GM23338 (cell line): Measurements from ENCODE around the gene AVPR2. TPM values are rescaled to one million over a fixed set of nuclear protein-coding genes. Genes with fewer than 3 reads are reported as not detected.

ENCODE experiments used
- ATAC-seq: fragments of 200-7000 bp; cut with Tn5 transposase; 3 replicates; pipeline ENCODE4 v1.9.1; 2020
- DNase-seq: peaks from one replicate; pipeline ENCODE4 v3.0.0-alpha.2; 2015; ENCODE audit warnings: low spot score
- H2AFZ ChIP-seq: fragments of 200-600 bp; sonication (generic); 2 replicates; pipeline ENCODE4 v1.8.0; 2016; ENCODE audit warnings: antibody characterized with exemption, mild to moderate bottlenecking, moderate library complexity
- H3F3A ChIP-seq: fragments of 200-600 bp; sonication (generic); replicated peaks from 2 replicates; pipeline ENCODE4 v1.8.0; 2017; ENCODE audit warnings: antibody characterized with exemption, mixed run types, low read depth
- H3K27ac ChIP-seq: fragments of 200-600 bp; sonication (generic); 2 replicates; pipeline ENCODE4 v1.6.1; 2016; ENCODE audit warnings: low read depth
- H3K27me3 ChIP-seq: fragments of 200-600 bp; sonication (generic); 2 replicates; pipeline ENCODE4 v1.8.0; 2016; ENCODE audit warnings: mild to moderate bottlenecking, mixed run types, moderate library complexity; ENCODE audit not compliant: insufficient read depth
- H3K36me3 ChIP-seq: fragments of 200-600 bp; sonication (generic); 2 replicates; pipeline ENCODE4 v1.8.0; 2016; ENCODE audit warnings: mild to moderate bottlenecking; ENCODE audit not compliant: insufficient read depth
- H3K4me1 ChIP-seq: fragments of 200-600 bp; sonication (generic); 2 replicates; pipeline ENCODE4 v1.8.0; 2016; ENCODE audit warnings: mild to moderate bottlenecking, moderate library complexity; ENCODE audit not compliant: insufficient read depth
- H3K4me2 ChIP-seq: fragments of 200-600 bp; sonication (generic); 2 replicates; pipeline ENCODE4 v1.7.1; 2017; ENCODE audit warnings: mixed run types
- H3K4me3 ChIP-seq: fragments of 200-600 bp; sonication (generic); 2 replicates; pipeline ENCODE4 v1.6.1; 2016; ENCODE audit warnings: mixed run types
- H3K79me2 ChIP-seq: fragments of 200-600 bp; sonication (generic); replicated peaks from 2 replicates; pipeline ENCODE4 v1.8.0; 2017; ENCODE audit warnings: mild to moderate bottlenecking; ENCODE audit not compliant: insufficient read depth
- H3K9me2 ChIP-seq: fragments of 200-600 bp; sonication (generic); 2 replicates; pipeline ENCODE4 v1.8.0; 2017; ENCODE audit not compliant: insufficient read depth
- H4K20me1 ChIP-seq: fragments of 200-600 bp; sonication (generic); replicated peaks from 2 replicates; pipeline ENCODE4 v1.8.0; 2017; ENCODE audit warnings: mild to moderate bottlenecking; ENCODE audit not compliant: insufficient read depth
- H3K27ac Mint-ChIP-seq: 2 replicates; pipeline ENCODE4 v1.8.0; 2020; ENCODE audit warnings: inconsistent platforms, mild to moderate bottlenecking, moderate library complexity, mixed read lengths
- H3K27me3 Mint-ChIP-seq: 3 replicates; pipeline ENCODE4 v1.8.0; 2022; ENCODE audit warnings: low read depth, mild to moderate bottlenecking, moderate library complexity, mixed read lengths, inconsistent platforms; ENCODE audit not compliant: insufficient read depth, poor library complexity
- H3K36me3 Mint-ChIP-seq: 3 replicates; pipeline ENCODE4 v1.8.0; 2021; ENCODE audit warnings: low read depth, mild to moderate bottlenecking, inconsistent platforms, moderate library complexity, mixed read lengths
- H3K4me1 Mint-ChIP-seq: 3 replicates; pipeline ENCODE4 v1.8.0; 2020; ENCODE audit warnings: mild to moderate bottlenecking, inconsistent platforms, mixed read lengths
- H3K4me3 Mint-ChIP-seq: 3 replicates; pipeline ENCODE4 v1.8.0; 2021; ENCODE audit warnings: moderate library complexity, mild to moderate bottlenecking, inconsistent platforms, mixed read lengths
- H3K9me3 Mint-ChIP-seq: 3 replicates; pipeline ENCODE4 v1.8.0; 2020; ENCODE audit warnings: moderate library complexity, mild to moderate bottlenecking, inconsistent platforms, mixed read lengths
- CTCF ChIP-seq, 2 experiments: fragments of 200-600 bp in 1 of 2; sonication (generic) in 1 of 2; conservative IDR thresholded peaks; 2 replicates each; pipeline versions ENCODE4 v1.5.1 to v1.6.1; 2016 to 2017; ENCODE audit warnings: antibody characterized with exemption in 2 of 2, low read depth in 2 of 2, mild to moderate bottlenecking in 2 of 2, moderate library complexity in 1 of 2
- STAT1 ChIP-seq: IDR thresholded peaks from one replicate; pipeline ENCODE4 v1.6.1; 2016; ENCODE audit warnings: antibody characterized with exemption; ENCODE audit not compliant: unreplicated experiment
- polyA plus RNA-seq: library from polyadenylated mRNA; unstranded; fragments of >200 nt; fragmentation: Nextera tagmentation; extraction: Ambion mirVana; gene quantifications from 2 replicates; pipeline ENCODE4 v1.2.1, GENCODE V29; 2016
- total RNA-seq: library from RNA; depleted of rRNA; stranded (reverse); fragments of >200 nt; shearing (Covaris generic); gene quantifications from 2 replicates; pipeline ENCODE4 v1.2.3, GENCODE V29; 2014
- TF ChIP-seq, protein P1 (sequence below): IDR thresholded peaks from one replicate; pipeline ENCODE4 v1.6.1; 2018; ENCODE audit warnings: antibody characterized with exemption; ENCODE audit not compliant: unreplicated experiment

The AVPR2 gene
- total and polyA plus RNA-seq, 2 experiments from 2014 or later, result not detected

GRCh38 chrX:153922932-153923857 is 18.7 kb downstream of the AVPR2 start:
- H3K27ac Mint-ChIP-seq, result no peak overlapping the region
- Histone ChIP-seq H2AFZ (no peak overlapping the region), H3K36me3 (no peaks in the 10 kb centered on the region), H3K27ac (no peak overlapping the region), H3K4me2 (no peak overlapping the region), H3K9me2 (no peaks in the 10 kb centered on the region), H3K4me1 (peaks cover 7% of the 10 kb centered on the region; the same call in 1 of the 2 replicates), H3K79me2 (no peaks in the 10 kb centered on the region), H3K27me3 (no peaks in the 10 kb centered on the region), H3K4me3 (no peak overlapping the region), H3F3A (no peaks in the 10 kb centered on the region), H4K20me1 (no peaks in the 10 kb centered on the region)
- DNase-seq, result peak; percentile 32
- peaks cover 7% of the 10 kb centered on the region; the same call in 2 of the 3 replicates for H3K36me3 Mint-ChIP-seq
- peaks cover 20% of the 10 kb centered on the region for H3K4me1 Mint-ChIP-seq
- H3K4me3 Mint-ChIP-seq, result no peak overlapping the region; the same call in 2 of the 3 replicates
- peak in 1 of 2 experiments; percentile 44; a peak in 2 of 4 replicates for TF ChIP-seq CTCF (conservative IDR thresholded peaks at IDR 0.05; ENCODE audit: low read depth in 2 of 2)
- TF ChIP-seq, protein P1, sequence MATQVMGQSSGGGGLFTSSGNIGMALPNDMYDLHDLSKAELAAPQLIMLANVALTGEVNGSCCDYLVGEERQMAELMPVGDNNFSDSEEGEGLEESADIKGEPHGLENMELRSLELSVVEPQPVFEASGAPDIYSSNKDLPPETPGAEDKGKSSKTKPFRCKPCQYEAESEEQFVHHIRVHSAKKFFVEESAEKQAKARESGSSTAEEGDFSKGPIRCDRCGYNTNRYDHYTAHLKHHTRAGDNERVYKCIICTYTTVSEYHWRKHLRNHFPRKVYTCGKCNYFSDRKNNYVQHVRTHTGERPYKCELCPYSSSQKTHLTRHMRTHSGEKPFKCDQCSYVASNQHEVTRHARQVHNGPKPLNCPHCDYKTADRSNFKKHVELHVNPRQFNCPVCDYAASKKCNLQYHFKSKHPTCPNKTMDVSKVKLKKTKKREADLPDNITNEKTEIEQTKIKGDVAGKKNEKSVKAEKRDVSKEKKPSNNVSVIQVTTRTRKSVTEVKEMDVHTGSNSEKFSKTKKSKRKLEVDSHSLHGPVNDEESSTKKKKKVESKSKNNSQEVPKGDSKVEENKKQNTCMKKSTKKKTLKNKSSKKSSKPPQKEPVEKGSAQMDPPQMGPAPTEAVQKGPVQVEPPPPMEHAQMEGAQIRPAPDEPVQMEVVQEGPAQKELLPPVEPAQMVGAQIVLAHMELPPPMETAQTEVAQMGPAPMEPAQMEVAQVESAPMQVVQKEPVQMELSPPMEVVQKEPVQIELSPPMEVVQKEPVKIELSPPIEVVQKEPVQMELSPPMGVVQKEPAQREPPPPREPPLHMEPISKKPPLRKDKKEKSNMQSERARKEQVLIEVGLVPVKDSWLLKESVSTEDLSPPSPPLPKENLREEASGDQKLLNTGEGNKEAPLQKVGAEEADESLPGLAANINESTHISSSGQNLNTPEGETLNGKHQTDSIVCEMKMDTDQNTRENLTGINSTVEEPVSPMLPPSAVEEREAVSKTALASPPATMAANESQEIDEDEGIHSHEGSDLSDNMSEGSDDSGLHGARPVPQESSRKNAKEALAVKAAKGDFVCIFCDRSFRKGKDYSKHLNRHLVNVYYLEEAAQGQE, result no peak
- peak; percentile 17 for ATAC-seq
- H3K27me3 Mint-ChIP-seq, result peaks cover 7% of the 10 kb centered on the region
- no peaks in the 10 kb centered on the region for H3K9me3 Mint-ChIP-seq

DNA sequence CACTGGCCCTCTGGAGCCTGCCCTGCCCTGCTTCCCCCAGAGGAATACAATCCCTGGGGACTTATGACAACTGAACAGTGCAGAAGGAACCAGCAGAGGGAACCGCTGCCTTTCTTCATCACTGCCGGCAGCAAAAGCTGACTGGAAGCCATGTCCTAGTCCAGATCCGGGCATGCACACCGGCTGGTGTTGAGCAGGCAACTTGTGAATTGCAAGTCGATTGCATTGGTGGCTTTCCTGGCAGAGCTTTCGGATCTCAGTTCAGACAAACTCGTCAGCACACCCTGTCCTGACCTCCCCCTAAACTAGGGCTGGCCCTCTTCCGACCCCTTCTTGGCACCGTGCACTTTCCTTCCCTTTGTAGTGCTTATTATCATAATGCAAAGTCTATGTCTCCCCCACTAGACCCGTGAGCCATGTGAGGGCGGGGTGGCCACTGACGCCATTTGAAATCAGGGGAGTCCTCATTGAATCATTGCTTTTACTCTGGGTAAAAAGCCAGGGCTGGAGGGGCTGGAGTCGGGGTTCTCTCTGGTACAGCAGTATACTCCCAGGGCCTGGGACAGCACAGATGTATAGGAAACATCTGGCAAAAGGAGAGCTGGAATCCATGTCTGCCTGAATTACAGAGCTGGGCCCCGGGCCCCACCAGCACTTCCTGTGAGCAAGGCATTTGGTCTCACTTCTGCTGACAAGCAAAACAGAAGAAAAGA is 19.8 kb downstream of the AVPR2 start:
- peaks cover 3% of the 10 kb centered on the region; the same call in 1 of the 3 replicates for H3K36me3 Mint-ChIP-seq
- peak; percentile 28 to 49 for TF ChIP-seq CTCF (conservative IDR thresholded peaks at IDR 0.05; ENCODE audit: low read depth in 2 of 2)
- no peak for TF ChIP-seq STAT1
- DNase-seq (peak; percentile 41), ATAC-seq (no peak)
- H3K27me3 Mint-ChIP-seq, result peaks cover 10% of the 10 kb centered on the region
- Histone ChIP-seq H3K4me1 (peaks cover 10% of the 10 kb centered on the region; the same call in 1 of the 2 replicates), H3K4me2 (0 out of 2 replicates have a peak overlapping the region, but pooled peaks have one; percentile 83), H3K36me3 (no peaks in the 10 kb centered on the region), H3K27ac (no peak overlapping the region), H3K4me3 (no peak overlapping the region), H3K27me3 (no peaks in the 10 kb centered on the region), H4K20me1 (no peaks in the 10 kb centered on the region), H3F3A (0 out of 2 replicates have a peak, but pooled peaks cover 4% of the 10 kb centered on the region), H3K9me2 (no peaks in the 10 kb centered on the region), H3K79me2 (no peaks in the 10 kb centered on the region), H2AFZ (no peak overlapping the region)
- no peaks in the 10 kb centered on the region; the same call in 2 of the 3 replicates for H3K9me3 Mint-ChIP-seq
- H3K4me1 Mint-ChIP-seq, result peaks cover 26% of the 10 kb centered on the region
- no peak overlapping the region for H3K27ac Mint-ChIP-seq
- H3K4me3 Mint-ChIP-seq, result peak overlapping the region; percentile 89; the same call in 2 of the 3 replicates
